Measurements from ENCODE around the gene DCDC2C. TPM values are rescaled to one million over a fixed set of nuclear protein-coding genes. Genes with fewer than 3 reads are reported as not detected.
A peak's percentile ranks its signal among the peaks of the same experiment; 100 is the strongest.

DCDC2C gene
- total and polyA plus RNA-seq, 4 donors = 0.73 to 1.6 (median 1.1) TPM

GRCh38 chr2:3776311-3776710 is 72.9 kb downstream of the DCDC2C start:
- DNase-seq (ENCODE audit: low read depth in 4 of 6, low spot score in 6 of 6) = no peak
- 90% methylated on average over 8 of the region's 10 CpGs for WGBS (ENCODE audit: insufficient coverage)
- Histone ChIP-seq H3K4me3 (ENCODE audit: low read depth, low read length) (no peak overlapping the region), H3K36me3 (ENCODE audit: control insufficient read depth, insufficient read depth, low read length) (no peaks in the 10 kb centered on the region), H3K27me3 (ENCODE audit: control insufficient read depth, insufficient read depth, low read length) (no peaks in the 10 kb centered on the region), H3K4me1 (ENCODE audit: control insufficient read depth, insufficient read depth, low read length) (peaks cover 9% of the 10 kb centered on the region), H3K9me3 (ENCODE audit: control insufficient read depth, insufficient read depth, low read length) (no peaks in the 10 kb centered on the region), H3K27ac (ENCODE audit: low read depth, low read length) (no peak overlapping the region)

GRCh38 chr2:3777966-3778365 is 74.6 kb downstream of the DCDC2C start:
- Histone ChIP-seq H3K36me3 (ENCODE audit: control insufficient read depth, insufficient read depth, low read length) (no peaks in the 10 kb centered on the region), H3K27me3 (ENCODE audit: control insufficient read depth, insufficient read depth, low read length) (no peaks in the 10 kb centered on the region), H3K27ac (ENCODE audit: low read depth, low read length) (no peak overlapping the region), H3K9me3 (ENCODE audit: control insufficient read depth, insufficient read depth, low read length) (no peaks in the 10 kb centered on the region), H3K4me1 (ENCODE audit: control insufficient read depth, insufficient read depth, low read length) (peaks cover 9% of the 10 kb centered on the region), H3K4me3 (ENCODE audit: low read depth, low read length) (no peak overlapping the region)
- DNase-seq (ENCODE audit: low read depth in 4 of 6, low spot score in 6 of 6) = no peak
- WGBS (ENCODE audit: insufficient coverage) = 89% methylated on average over 10 of the region's 11 CpGs

GRCh38 chr2:3778851-3779495 is 75.6 kb downstream of the DCDC2C start:
- H3K4me3 ChIP-seq (ENCODE audit: low read depth, low read length) = no peak overlapping the region
- 80% methylated on average over 20 of the region's 24 CpGs for WGBS (ENCODE audit: insufficient coverage)
- H3K4me1 ChIP-seq (ENCODE audit: control insufficient read depth, insufficient read depth, low read length) = peaks cover 9% of the 10 kb centered on the region
- H3K27me3 ChIP-seq (ENCODE audit: control insufficient read depth, insufficient read depth, low read length) = no peaks in the 10 kb centered on the region
- no peak for DNase-seq (ENCODE audit: low read depth in 4 of 6, low spot score in 6 of 6)
- H3K36me3 ChIP-seq (ENCODE audit: control insufficient read depth, insufficient read depth, low read length) = no peaks in the 10 kb centered on the region
- H3K9me3 ChIP-seq (ENCODE audit: control insufficient read depth, insufficient read depth, low read length) = no peaks in the 10 kb centered on the region
- H3K27ac ChIP-seq (ENCODE audit: low read depth, low read length) = no peak overlapping the region

GRCh38 chr2:3779496-3780049 is 76.2 kb downstream of the DCDC2C start:
- no peak for DNase-seq (ENCODE audit: low read depth in 4 of 6, low spot score in 6 of 6)
- H3K4me3 ChIP-seq (ENCODE audit: low read depth, low read length) = no peak overlapping the region
- H3K27me3 ChIP-seq (ENCODE audit: control insufficient read depth, insufficient read depth, low read length) = no peaks in the 10 kb centered on the region
- no peaks in the 10 kb centered on the region for H3K9me3 ChIP-seq (ENCODE audit: control insufficient read depth, insufficient read depth, low read length)
- no peak overlapping the region for H3K27ac ChIP-seq (ENCODE audit: low read depth, low read length)
- WGBS (ENCODE audit: insufficient coverage) = 29% methylated on average over 6 of the region's 10 CpGs
- H3K4me1 ChIP-seq (ENCODE audit: control insufficient read depth, insufficient read depth, low read length) = peaks cover 9% of the 10 kb centered on the region
- H3K36me3 ChIP-seq (ENCODE audit: control insufficient read depth, insufficient read depth, low read length) = no peaks in the 10 kb centered on the region

- no peaks in the 10 kb centered on the region for H3K9me3 ChIP-seq (ENCODE audit: control insufficient read depth, insufficient read depth, low read length)
- WGBS (ENCODE audit: insufficient coverage) = 48% methylated on average over 10 of the region's 23 CpGs
- no peak overlapping the region for H3K4me3 ChIP-seq (ENCODE audit: low read depth, low read length)
- DNase-seq (ENCODE audit: low read depth in 4 of 6, low spot score in 6 of 6) = peak in 2 of 6 donors; percentile 69 to 81
- H3K4me1 ChIP-seq (ENCODE audit: control insufficient read depth, insufficient read depth, low read length) = peaks cover 9% of the 10 kb centered on the region
- no peak overlapping the region for H3K27ac ChIP-seq (ENCODE audit: low read depth, low read length)
- H3K36me3 ChIP-seq (ENCODE audit: control insufficient read depth, insufficient read depth, low read length) = no peaks in the 10 kb centered on the region
- no peaks in the 10 kb centered on the region for H3K27me3 ChIP-seq (ENCODE audit: control insufficient read depth, insufficient read depth, low read length)
Measured at GRCh38 chr2:3780477-3781402, 77.4 kb downstream of the DCDC2C start.

GRCh38 chr2:3784731-3785130 is 81.4 kb downstream of the DCDC2C start:
- H3K4me1 ChIP-seq (ENCODE audit: control insufficient read depth, insufficient read depth, low read length) = peaks cover 6% of the 10 kb centered on the region
- H3K9me3 ChIP-seq (ENCODE audit: control insufficient read depth, insufficient read depth, low read length) = no peaks in the 10 kb centered on the region
- H3K27ac ChIP-seq (ENCODE audit: low read depth, low read length) = no peak overlapping the region
- 100% methylated on average over 2 of the region's 4 CpGs for WGBS (ENCODE audit: insufficient coverage)
- H3K36me3 ChIP-seq (ENCODE audit: control insufficient read depth, insufficient read depth, low read length) = no peaks in the 10 kb centered on the region
- no peaks in the 10 kb centered on the region for H3K27me3 ChIP-seq (ENCODE audit: control insufficient read depth, insufficient read depth, low read length)
- DNase-seq (ENCODE audit: low read depth in 4 of 6, low spot score in 6 of 6) = no peak
- H3K4me3 ChIP-seq (ENCODE audit: low read depth, low read length) = no peak overlapping the region

GRCh38 chr2:3785220-3785889 is 82.0 kb downstream of the DCDC2C start:
- WGBS (ENCODE audit: insufficient coverage) = 78% methylated on average over 15 of the region's 15 CpGs
- Histone ChIP-seq H3K27ac (ENCODE audit: low read depth, low read length) (no peak overlapping the region), H3K27me3 (ENCODE audit: control insufficient read depth, insufficient read depth, low read length) (no peaks in the 10 kb centered on the region), H3K36me3 (ENCODE audit: control insufficient read depth, insufficient read depth, low read length) (no peaks in the 10 kb centered on the region), H3K9me3 (ENCODE audit: control insufficient read depth, insufficient read depth, low read length) (no peaks in the 10 kb centered on the region), H3K4me3 (ENCODE audit: low read depth, low read length) (no peak overlapping the region), H3K4me1 (ENCODE audit: control insufficient read depth, insufficient read depth, low read length) (peaks cover 5% of the 10 kb centered on the region)
- no peak for DNase-seq (ENCODE audit: low read depth in 4 of 6, low spot score in 6 of 6)

GRCh38 chr2:3785890-3786273 is 82.5 kb downstream of the DCDC2C start:
- Histone ChIP-seq H3K9me3 (ENCODE audit: control insufficient read depth, insufficient read depth, low read length) (no peaks in the 10 kb centered on the region), H3K36me3 (ENCODE audit: control insufficient read depth, insufficient read depth, low read length) (no peaks in the 10 kb centered on the region), H3K27me3 (ENCODE audit: control insufficient read depth, insufficient read depth, low read length) (no peaks in the 10 kb centered on the region), H3K27ac (ENCODE audit: low read depth, low read length) (no peak overlapping the region), H3K4me1 (ENCODE audit: control insufficient read depth, insufficient read depth, low read length) (no peaks in the 10 kb centered on the region), H3K4me3 (ENCODE audit: low read depth, low read length) (no peak overlapping the region)
- 93% methylated on average over 7 of the region's 10 CpGs for WGBS (ENCODE audit: insufficient coverage)
- DNase-seq (ENCODE audit: low read depth in 4 of 6, low spot score in 6 of 6) = no peak

GRCh38 chr2:3787768-3788167 is 84.4 kb downstream of the DCDC2C start:
- H3K9me3 ChIP-seq (ENCODE audit: control insufficient read depth, insufficient read depth, low read length) = no peaks in the 10 kb centered on the region
- H3K36me3 ChIP-seq (ENCODE audit: control insufficient read depth, insufficient read depth, low read length) = no peaks in the 10 kb centered on the region
- no peaks in the 10 kb centered on the region for H3K27me3 ChIP-seq (ENCODE audit: control insufficient read depth, insufficient read depth, low read length)
- H3K4me3 ChIP-seq (ENCODE audit: low read depth, low read length) = no peak overlapping the region
- H3K4me1 ChIP-seq (ENCODE audit: control insufficient read depth, insufficient read depth, low read length) = no peaks in the 10 kb centered on the region
- DNase-seq (ENCODE audit: low read depth in 4 of 6, low spot score in 6 of 6) = no peak
- H3K27ac ChIP-seq (ENCODE audit: low read depth, low read length) = no peak overlapping the region

Data from spinal cord (tissue), 10 donors.